Neuronal stem cell (in vitro differentiated cells): Measurements from ENCODE around the gene TBC1D22A.

Experiments used
- DNase-seq: peaks from one replicate; pipeline ENCODE4 v3.0.0-alpha.2; 2013; ENCODE audit warnings: low spot score
- H2AFZ ChIP-seq: one replicate; pipeline ENCODE4 v1.6.1; 2013; ENCODE audit warnings: mild to moderate bottlenecking, low read length, inconsistent platforms
- H2AK5ac ChIP-seq: 2 replicates; pipeline ENCODE4 v1.6.1; 2013; ENCODE audit warnings: low read depth, mild to moderate bottlenecking, inconsistent platforms, low read length, moderate library complexity, mixed read lengths
- H2BK120ac ChIP-seq: 2 replicates; pipeline ENCODE4 v1.6.1; 2013; ENCODE audit warnings: low read depth, mild to moderate bottlenecking, inconsistent platforms, low read length, moderate library complexity, mixed read lengths
- H2BK12ac ChIP-seq: one replicate; pipeline ENCODE4 v1.6.1; 2013; ENCODE audit warnings: low read length, inconsistent platforms
- H2BK15ac ChIP-seq: 2 replicates; pipeline ENCODE4 v1.6.1; 2013; ENCODE audit warnings: mild to moderate bottlenecking, low read length, inconsistent platforms, mixed read lengths
- H2BK5ac ChIP-seq: one replicate; pipeline ENCODE4 v1.6.1; 2013; ENCODE audit warnings: inconsistent platforms, mild to moderate bottlenecking, low read length, moderate library complexity
- H3K14ac ChIP-seq: one replicate; pipeline ENCODE4 v1.6.1; 2013; ENCODE audit warnings: low read length, inconsistent platforms
- H3K18ac ChIP-seq: 2 replicates; pipeline ENCODE4 v1.6.1; 2013; ENCODE audit warnings: low read length, inconsistent platforms
- H3K23ac ChIP-seq: 2 replicates; pipeline ENCODE4 v1.6.1; 2013; ENCODE audit warnings: low read depth, mild to moderate bottlenecking, mixed read lengths, low read length, inconsistent platforms; ENCODE audit not compliant: poor library complexity
- H3K27ac ChIP-seq: replicated peaks from 3 replicates; pipeline ENCODE4 v1.5.1; 2013; ENCODE audit warnings: low read length, inconsistent platforms
- H3K27me3 ChIP-seq, 3 experiments: 2 replicates each; pipeline ENCODE4 v1.6.1; 2013; ENCODE audit warnings: low read length in 3 of 3, mild to moderate bottlenecking in 2 of 3, inconsistent platforms in 1 of 3, low read depth in 1 of 3, mixed read lengths in 1 of 3, moderate library complexity in 1 of 3; ENCODE audit not compliant: control insufficient read depth in 3 of 3, insufficient read depth in 3 of 3
- H3K36me3 ChIP-seq, 2 donors: replicated peaks in 1 of 2; 2 replicates each; pipeline ENCODE4 v1.6.1; 2013; ENCODE audit warnings: low read length in 2 of 2; ENCODE audit not compliant: control insufficient read depth in 2 of 2, insufficient read depth in 2 of 2
- H3K4ac ChIP-seq: 2 replicates; pipeline ENCODE4 v1.6.1; 2013; ENCODE audit warnings: inconsistent platforms, mild to moderate bottlenecking, low read length, moderate library complexity
- H3K4me1 ChIP-seq, 2 donors: 1 replicate in 1 of 2; 2 replicates in 1 of 2; pipeline ENCODE4 v1.6.1; 2013; ENCODE audit warnings: low read length in 2 of 2, low read depth in 1 of 2; ENCODE audit not compliant: control insufficient read depth in 2 of 2, insufficient read depth in 1 of 2
- H3K4me2 ChIP-seq: one replicate; pipeline ENCODE4 v1.6.1; 2013; ENCODE audit warnings: mild to moderate bottlenecking, low read length, inconsistent platforms; ENCODE audit not compliant: insufficient read depth, poor library complexity, severe bottlenecking
- H3K4me3 ChIP-seq, 2 donors: 2 replicates each; pipeline ENCODE4 v1.5.1; 2013; ENCODE audit warnings: low read length in 2 of 2, mild to moderate bottlenecking in 2 of 2, inconsistent platforms in 1 of 2, moderate library complexity in 1 of 2
- H3K79me1 ChIP-seq: one replicate; pipeline ENCODE4 v1.6.1; 2013; ENCODE audit warnings: low read depth, mild to moderate bottlenecking, inconsistent platforms, low read length, moderate library complexity
- H3K9ac ChIP-seq: one replicate; pipeline ENCODE4 v1.6.1; 2013; ENCODE audit warnings: mild to moderate bottlenecking, low read depth, low read length, inconsistent platforms; ENCODE audit not compliant: poor library complexity
- H3K9me3 ChIP-seq, 2 donors: replicated peaks in 1 of 2; 2 replicates each; pipeline versions ENCODE3 to v1.6.1; 2013; ENCODE audit warnings: low read length in 2 of 2, mild to moderate bottlenecking in 2 of 2, inconsistent platforms in 1 of 2, low read depth in 1 of 2, mixed read lengths in 1 of 2, moderate library complexity in 1 of 2; ENCODE audit not compliant: control insufficient read depth in 2 of 2, insufficient read depth in 1 of 2
- H4K8ac ChIP-seq: one replicate; pipeline ENCODE4 v1.6.1; 2013; ENCODE audit warnings: low read depth, mild to moderate bottlenecking, inconsistent platforms, low read length, moderate library complexity
- H4K91ac ChIP-seq: one replicate; pipeline ENCODE4 v1.6.1; 2013; ENCODE audit warnings: low read length, low read depth, mild to moderate bottlenecking, inconsistent platforms; ENCODE audit not compliant: poor library complexity
- WGBS, 2 donors: extraction: QIAGEN DNeasy Blood & Tissue Kit; methylation state at CpG; one replicate each; pipeline ENCODE4 v1.1.7; 2013; ENCODE audit warnings: missing lambda C conversion rate in 2 of 2, mixed read lengths in 1 of 2; ENCODE audit not compliant: insufficient read length in 2 of 2, insufficient replicate concordance in 1 of 2; ENCODE audit errors: extremely low coverage in 2 of 2; 5-methylcytosine and 5-hydroxymethylcytosine counted together

TBC1D22A gene

DNA sequence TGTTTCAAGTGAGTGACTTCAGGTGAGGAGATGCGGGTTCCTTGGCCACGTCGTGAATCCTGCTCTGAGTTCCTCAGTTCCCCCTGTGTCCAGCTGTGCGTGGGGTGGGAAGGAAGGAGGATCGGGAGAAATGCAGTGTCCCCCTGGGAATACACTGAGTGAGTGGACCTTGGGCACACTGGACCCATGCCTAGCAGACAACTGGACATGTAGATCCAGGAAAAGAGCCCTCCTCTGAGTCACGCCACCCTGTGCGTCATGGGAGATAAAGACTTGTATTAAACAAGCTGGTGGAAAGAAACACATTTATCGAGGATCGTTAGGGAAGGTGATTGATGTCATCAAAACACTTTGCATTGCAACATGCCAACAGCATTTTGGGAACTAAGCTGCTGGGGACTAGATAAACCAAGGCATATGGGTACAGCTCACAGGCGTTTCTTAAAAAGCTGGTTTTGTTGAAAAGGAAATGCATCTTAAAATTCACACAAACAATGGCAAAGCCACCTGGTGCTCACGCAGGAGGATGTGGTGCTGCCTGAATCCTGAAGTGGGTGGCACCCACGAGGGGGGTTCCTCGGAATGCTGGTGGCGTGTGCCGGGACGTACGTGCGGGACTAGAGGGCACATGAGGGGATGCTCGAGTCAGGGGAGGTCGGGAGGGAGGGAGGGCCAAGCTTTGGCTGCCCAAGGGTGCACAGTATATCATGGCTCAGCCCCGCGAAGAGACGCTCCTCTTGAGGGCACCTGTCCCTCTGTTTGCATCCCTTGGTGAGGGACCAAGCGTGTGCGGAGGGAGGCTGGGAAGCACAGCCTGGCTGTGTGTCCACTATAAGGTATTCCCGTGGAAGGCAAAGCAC, 303.5 kb downstream of the TBC1D22A start:
- H3K36me3 ChIP-seq: no peaks in the 10 kb centered on the region
- no peaks in the 10 kb centered on the region for H3K27me3 ChIP-seq
- H3K27ac ChIP-seq: no peak overlapping the region
- no peaks in the 10 kb centered on the region for H3K9me3 ChIP-seq
- H2AK5ac ChIP-seq: peak overlapping the region; percentile 91
- peak overlapping the region; percentile 26 for H2BK5ac ChIP-seq
- H2BK15ac ChIP-seq: peak overlapping the region; percentile 52
- H2AFZ ChIP-seq: no peak overlapping the region
- DNase-seq: no peak
- H3K4me2 ChIP-seq: no peak overlapping the region
- no peaks in the 10 kb centered on the region for H3K79me1 ChIP-seq
- peaks cover 0 to 14% of the 10 kb centered on the region in 2 donors for H3K4me1 ChIP-seq
- peak overlapping the region; percentile 67 for H3K23ac ChIP-seq
- WGBS, 2 donors: no CpG with 5 or more reads among the region's 26 CpGs
- H3K18ac ChIP-seq: peak overlapping the region; percentile 90
- peak overlapping the region; percentile 4 for H2BK12ac ChIP-seq
- H4K8ac ChIP-seq: no peak overlapping the region
- H3K4me3 ChIP-seq: no peak overlapping the region
- H4K91ac ChIP-seq: no peak overlapping the region
- no peak overlapping the region for H3K14ac ChIP-seq
- H3K9ac ChIP-seq: no peak overlapping the region
- peak overlapping the region; percentile 4 for H2BK120ac ChIP-seq
- H3K4ac ChIP-seq: no peak overlapping the region

- no CpG with 5 or more reads among the region's 7 CpGs for WGBS, 2 donors
- Histone ChIP-seq H4K8ac (no peak overlapping the region), H3K79me1 (no peaks in the 10 kb centered on the region), H2AK5ac (peak overlapping the region; percentile 91), H3K4me2 (no peak overlapping the region), H3K4me3 (no peak overlapping the region), H3K4me1 (peaks cover 0 to 14% of the 10 kb centered on the region in 2 donors), H3K27me3 (no peaks in the 10 kb centered on the region), H2AFZ (no peak overlapping the region), H2BK15ac (peak overlapping the region; percentile 52), H2BK120ac (peak overlapping the region; percentile 4), H3K36me3 (no peaks in the 10 kb centered on the region), H2BK12ac (peak overlapping the region; percentile 4), H3K18ac (peak overlapping the region; percentile 90), H3K14ac (no peak overlapping the region), H3K9me3 (no peaks in the 10 kb centered on the region), H3K27ac (no peak overlapping the region), H3K4ac (no peak overlapping the region), H3K9ac (no peak overlapping the region), H2BK5ac (peak overlapping the region; percentile 26), H3K23ac (peak overlapping the region; percentile 67), H4K91ac (no peak overlapping the region)
- DNase-seq: no peak
Observed at GRCh38 chr22:47066616-47066905, 304.1 kb downstream of the TBC1D22A start.

DNA sequence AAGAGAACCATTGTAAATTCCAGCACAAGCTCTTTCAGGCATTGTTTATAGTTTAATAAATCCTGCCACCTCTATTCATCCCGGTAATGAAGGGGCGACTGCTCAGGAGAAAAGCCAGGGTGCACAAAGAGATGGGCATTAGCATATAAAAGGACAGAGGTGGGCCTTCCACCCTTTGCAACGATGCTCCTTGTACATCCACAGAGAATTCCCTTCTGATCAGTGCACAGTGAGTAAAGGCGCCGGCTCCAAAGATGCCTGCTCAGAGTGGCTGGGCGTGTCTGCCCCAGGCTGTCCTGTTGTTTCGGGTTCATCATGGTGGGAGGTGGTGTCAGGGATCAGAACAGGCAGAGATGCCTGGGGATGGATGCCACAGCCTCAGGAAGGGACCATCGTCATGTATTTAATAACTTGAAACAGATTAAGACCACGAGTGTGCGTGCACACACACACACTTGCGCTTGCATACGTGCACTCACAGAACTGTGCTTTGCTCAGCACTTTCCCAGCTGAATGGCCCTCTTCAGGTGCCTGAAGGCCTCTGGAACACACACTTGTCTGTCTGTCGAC, 305.0 kb downstream of the TBC1D22A start:
- Histone ChIP-seq H2BK15ac (no peak overlapping the region), H3K4ac (no peak overlapping the region), H4K8ac (no peak overlapping the region), H2AK5ac (peak overlapping the region; percentile 0), H3K9ac (no peak overlapping the region), H3K14ac (no peak overlapping the region), H2BK12ac (no peak overlapping the region), H2AFZ (no peak overlapping the region), H3K27me3 (no peaks in the 10 kb centered on the region), H2BK5ac (no peak overlapping the region), H3K79me1 (no peaks in the 10 kb centered on the region), H3K18ac (peak overlapping the region; percentile 20), H3K9me3 (no peaks in the 10 kb centered on the region), H3K4me2 (no peak overlapping the region), H4K91ac (no peak overlapping the region), H2BK120ac (no peak overlapping the region), H3K4me3 (peak overlapping the region in 1 of 2 donors; percentile 0), H3K23ac (no peak overlapping the region), H3K27ac (peak overlapping the region; percentile 29), H3K4me1 (peaks cover 0 to 12% of the 10 kb centered on the region in 2 donors), H3K36me3 (no peaks in the 10 kb centered on the region)
- no CpG with 5 or more reads among the region's 13 CpGs for WGBS, 2 donors
- DNase-seq: peak; percentile 54

DNA sequence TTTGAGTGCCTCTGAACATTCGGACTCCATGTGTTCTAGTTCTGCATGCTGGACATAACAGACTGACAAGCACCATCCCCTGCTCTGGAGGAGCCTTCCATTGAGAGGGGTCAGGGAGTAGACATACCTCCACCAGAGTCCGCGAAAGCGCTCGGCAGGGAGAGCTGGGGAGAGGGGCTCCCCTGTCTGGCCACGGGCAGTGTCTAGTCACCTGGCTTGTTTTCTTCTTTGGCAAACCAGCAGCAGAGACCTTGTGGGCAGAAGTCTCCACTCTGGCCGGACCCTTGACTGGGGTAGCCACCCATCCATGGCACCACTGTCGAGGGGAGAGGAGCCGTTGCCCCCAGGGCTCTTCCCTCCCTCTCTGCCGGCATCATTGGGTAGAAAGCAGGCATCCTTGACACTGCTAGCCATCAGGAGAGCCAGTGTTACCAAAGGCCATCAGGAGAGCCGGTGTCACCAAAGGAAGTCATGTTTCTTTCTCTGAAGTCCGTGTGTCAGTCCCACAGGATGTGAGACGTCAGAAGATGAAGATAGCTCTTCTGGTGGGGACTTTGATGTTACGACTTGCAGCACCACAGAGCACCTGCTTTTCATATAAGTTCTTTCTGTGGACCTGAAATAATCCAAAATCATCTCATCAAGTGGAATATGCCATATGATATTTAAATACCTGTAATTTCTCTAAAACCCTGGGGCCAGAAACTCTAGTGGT, 305.6 kb downstream of the TBC1D22A start:
- Histone ChIP-seq H3K4ac (no peak overlapping the region), H3K9me3 (no peaks in the 10 kb centered on the region), H2BK5ac (no peak overlapping the region), H2BK120ac (no peak overlapping the region), H2BK12ac (peak overlapping the region; percentile 4), H3K4me2 (no peak overlapping the region), H2BK15ac (no peak overlapping the region), H3K9ac (no peak overlapping the region), H3K27ac (no peak overlapping the region), H3K27me3 (no peaks in the 10 kb centered on the region), H4K91ac (no peak overlapping the region), H4K8ac (no peak overlapping the region), H3K4me3 (peak overlapping the region in 1 of 2 donors; percentile 0), H2AK5ac (peak overlapping the region; percentile 0), H3K79me1 (no peaks in the 10 kb centered on the region), H3K23ac (no peak overlapping the region), H2AFZ (no peak overlapping the region), H3K36me3 (no peaks in the 10 kb centered on the region), H3K14ac (no peak overlapping the region), H3K4me1 (peaks cover 0 to 12% of the 10 kb centered on the region in 2 donors), H3K18ac (peak overlapping the region; percentile 61)
- DNase-seq: no peak
- no CpG with 5 or more reads among the region's 14 CpGs for WGBS, 2 donors
